Stimulated activated CD8-positive, alpha-beta memory T cell treated with anti-CD3 and anti-CD28 coated beads, Interleukin-7, amount 100 ng/mL, for 1 hour (primary cell): Measurements from ENCODE around the gene ATP2B2.
A peak's percentile ranks its signal among the peaks of the same experiment; 100 is the strongest.

Experiments used
- DNase-seq, 2 donors: peaks; one replicate each; pipeline ENCODE4 v3.0.0-alpha.2; 2020; ENCODE audit warnings: low read depth in 2 of 2

Gene ATP2B2

DNA sequence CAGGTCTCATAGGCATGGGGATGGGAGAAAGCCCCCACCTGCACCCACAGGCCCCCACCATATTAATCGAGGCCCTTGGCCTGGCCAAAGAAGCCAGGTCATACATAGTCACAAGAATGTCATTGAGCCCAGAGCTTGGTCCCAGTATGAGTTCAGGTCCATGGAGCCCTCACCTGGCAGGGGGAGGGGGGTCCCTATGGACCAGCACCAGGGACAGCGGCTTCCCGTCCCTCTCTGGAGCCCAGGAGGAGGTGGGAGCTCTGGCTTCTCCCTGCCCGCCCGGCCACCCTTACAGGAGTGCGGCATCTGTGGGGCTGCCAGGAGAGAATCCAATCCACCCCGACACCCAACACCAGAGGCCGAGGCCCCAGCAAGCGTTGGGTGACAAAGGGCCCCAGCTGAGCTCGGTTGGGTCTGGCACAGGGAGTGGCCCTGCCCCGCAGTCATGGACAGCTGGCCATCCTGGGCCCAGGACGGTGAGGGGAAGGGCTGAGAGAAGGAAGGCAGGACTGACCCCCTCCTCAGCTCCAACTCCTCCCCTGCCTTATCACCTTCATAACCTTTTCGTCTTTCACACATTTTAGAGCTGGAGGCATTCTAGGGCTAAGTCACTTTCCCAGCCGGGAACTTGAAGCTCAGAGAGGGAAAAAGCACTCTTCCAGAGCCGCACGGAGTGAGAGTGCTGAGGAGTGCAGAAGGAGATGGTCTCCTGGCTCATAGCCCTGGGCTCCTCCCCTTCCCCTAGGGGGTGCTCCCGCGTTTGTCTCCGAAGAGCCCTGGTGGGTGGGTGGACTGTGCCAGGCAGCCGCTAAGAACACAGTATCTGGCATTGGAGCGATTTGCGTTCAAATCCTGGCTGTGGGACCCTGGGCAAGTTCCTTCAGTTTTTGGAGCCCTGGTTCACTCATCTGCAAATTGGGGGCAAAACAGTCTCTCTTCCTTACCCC is 54.6 kb downstream of the ATP2B2 start:
- no peak for DNase-seq

DNA sequence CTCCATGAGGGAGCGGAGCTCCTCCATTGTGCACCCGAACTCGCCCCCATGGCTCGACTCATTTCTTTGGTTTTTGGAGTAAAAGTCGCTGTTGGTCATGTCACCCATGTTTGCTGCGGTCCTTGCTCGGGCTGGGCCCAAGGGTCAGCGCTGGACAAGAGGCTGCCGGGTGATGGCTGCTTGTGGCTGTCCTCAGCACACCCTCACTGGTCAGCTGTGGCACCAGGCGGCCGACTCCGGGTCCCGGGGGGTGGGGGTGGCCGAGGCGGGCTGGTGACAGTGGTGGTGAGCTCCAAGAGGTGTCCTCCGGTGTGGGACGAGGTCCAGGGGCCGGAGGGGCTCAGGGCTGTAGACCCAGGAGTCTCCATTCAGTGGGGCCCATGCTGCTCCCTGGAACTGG is 56.0 kb downstream of the ATP2B2 start:
- DNase-seq, result no peak

DNA sequence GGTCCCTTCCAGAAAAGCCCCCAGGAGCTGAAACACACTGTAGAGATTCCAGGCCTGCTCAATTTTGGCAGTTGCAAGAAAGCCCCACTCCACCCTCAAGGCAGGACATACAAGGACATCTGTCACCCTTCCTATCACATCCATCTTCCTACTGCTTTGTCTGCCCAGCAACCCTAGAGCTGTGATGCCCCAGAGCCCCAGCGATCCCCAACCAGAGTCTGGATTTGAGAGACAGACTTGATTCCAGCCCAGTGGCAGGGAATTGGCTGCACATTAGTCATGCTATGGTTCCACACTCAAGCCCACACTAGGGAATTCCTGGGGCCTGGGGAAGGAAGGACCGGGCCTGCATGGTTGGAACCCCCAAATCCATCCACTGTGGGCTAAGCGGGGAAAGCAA is 56.8 kb downstream of the ATP2B2 start:
- no peak for DNase-seq

DNA sequence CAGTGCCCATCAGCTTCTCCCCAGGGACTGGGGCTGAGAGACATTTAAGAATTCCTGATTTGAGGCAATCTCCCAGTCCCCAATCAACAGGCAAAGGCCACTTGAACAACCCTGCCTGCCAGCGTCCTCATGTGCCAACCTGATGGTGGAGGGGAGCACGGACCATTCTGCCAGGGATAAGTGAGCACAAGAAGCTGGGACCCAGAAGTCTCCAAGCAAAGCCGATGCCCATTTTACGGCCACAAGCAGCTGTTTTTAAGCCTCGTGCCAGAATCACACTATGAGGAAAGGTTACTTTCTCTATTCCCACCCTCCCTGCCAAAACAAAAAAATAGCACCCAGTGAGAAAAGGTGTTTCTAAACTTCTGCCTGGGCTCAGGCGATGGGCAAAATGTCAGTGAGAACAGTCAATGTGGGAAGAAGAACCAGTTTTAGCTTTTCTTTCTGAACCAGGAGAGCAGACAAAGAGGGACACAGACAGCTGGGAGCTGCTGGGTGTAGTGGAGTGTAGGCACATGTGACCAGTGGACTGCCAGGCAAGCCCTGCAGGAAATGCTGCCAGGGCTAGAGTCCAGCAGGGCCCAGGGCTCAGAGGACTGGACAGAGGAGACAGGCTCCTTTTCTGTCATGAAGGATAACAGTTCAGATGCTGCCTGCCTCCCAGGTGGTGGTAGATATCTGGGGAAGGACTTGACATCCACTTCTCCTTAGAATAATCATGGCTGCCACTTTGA is 57.7 kb downstream of the ATP2B2 start:
- DNase-seq, result no peak

DNA sequence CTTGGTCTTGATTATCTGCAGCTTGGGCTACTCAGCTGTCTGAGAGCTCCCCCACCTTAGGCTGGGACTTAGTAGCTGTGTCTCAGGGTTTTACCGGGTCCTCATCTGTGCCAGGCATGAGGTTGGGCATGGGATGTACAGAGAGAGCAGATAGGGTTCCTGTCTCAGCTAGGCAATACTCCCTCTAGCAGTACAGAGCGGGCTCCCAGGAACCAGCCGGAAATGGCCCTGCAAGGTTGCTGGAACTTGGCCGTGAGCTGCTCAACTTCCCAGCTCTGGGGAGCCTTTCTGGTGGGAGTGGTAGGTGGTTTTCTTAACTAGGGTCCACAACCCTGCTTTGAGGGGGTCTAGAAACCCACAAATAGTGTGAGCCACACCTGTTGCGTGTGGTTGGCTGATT is 58.3 kb downstream of the ATP2B2 start:
- no peak for DNase-seq

DNA sequence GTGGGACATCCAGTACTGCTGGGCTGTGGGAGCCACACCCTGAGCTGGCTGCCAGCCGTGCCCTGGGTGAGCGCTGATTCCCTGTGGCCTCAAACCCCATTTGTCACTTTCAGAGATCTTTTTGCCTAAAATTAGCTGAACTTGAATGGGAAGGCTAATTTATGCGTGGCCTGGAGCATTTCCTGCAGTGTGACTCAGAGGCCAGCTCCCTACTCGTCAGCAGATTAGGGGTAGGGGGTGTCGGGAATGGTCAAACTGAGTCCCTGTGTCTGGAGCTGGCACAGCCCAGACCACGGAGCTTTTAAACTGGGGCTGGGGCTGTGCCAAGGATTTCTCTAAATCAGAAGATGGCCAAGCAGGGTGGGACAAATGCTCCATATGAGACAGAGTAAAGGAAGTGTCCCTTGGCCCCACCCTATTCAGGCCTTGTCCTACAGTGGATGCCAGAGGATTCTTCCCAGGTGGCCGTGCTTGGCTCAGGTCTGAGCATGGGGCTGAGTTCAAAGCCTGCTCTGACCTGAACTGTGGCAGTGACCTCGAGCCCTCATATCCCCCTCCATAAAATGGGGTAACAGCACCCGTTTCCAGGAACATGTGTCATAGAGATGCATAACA is 59.7 kb downstream of the ATP2B2 start:
- no peak for DNase-seq

DNA sequence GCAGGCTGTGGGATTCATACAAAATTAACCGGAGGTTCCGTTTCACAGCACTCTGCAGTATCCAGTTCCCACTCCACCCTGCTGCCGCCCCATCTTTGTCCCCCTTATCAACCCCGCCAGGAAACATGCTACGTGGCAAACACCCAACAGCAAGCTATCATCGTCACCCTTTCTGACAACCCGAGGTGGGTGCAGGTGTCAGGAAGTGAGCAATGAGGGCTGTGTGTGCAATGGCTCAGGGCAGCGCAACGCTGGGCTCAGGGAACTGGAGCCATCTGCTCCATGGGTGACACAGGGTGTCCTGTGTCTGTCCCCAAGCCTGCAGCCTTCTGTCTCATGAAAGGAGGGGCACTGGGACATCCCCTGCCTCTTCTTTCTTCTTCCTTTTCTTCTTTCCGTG is 60.9 kb downstream of the ATP2B2 start:
- no peak for DNase-seq

DNA sequence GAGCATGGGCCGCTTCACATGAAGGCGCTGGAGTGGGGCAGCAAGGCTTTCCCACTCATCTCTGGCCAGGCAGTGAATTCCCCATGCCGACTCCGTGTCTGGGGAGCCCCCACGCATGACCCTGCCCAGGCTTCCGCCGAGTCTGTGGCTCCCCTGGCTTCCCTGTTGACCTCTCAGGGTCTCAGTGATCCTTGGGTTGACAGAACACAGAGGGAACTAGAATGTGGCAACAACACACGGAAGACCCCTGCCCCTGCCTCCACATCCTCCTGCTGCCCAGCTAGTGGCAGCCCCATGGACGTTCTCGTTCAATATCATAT is 61.3 kb downstream of the ATP2B2 start:
- no peak for DNase-seq

DNA sequence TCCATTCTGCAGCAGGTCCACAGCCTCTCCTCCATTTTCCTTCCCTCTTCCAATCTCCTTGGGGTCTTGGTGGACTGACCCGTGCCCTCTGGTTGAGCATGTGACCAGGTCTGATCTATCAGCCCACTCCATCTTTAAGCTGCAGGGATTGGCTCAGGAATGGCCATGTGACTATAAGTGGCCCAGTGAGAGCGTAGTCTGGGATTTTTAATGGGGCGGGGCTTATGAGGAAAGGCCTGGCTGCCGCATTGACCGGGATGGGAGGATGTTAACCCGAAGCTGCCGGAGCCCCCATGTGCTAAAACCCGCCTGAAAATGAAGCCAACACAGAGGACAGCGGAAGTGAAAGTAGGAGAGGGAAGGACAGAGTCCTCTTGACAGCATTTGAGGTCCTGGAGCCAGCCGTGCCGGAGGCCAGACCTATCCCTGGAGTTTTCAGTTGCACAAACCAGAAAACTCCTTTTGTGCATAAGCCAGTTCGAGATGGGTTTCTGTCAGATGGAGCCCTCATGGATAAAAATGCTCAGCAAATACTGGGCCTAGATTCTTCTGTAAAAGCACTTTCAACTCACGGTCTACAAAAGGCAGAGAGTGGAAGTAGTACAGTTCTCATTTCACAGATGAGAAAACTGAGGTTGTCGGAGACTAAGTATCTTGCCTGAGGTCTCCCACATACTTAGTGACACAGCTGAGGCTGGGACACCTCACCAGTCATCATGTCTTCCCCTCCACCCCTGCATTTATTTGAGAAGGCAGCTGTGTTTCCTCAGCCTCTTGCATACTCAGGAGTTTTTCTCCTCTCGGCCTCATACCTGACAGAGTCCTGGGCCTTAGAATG is 61.9 kb downstream of the ATP2B2 start:
- no peak for DNase-seq

DNA sequence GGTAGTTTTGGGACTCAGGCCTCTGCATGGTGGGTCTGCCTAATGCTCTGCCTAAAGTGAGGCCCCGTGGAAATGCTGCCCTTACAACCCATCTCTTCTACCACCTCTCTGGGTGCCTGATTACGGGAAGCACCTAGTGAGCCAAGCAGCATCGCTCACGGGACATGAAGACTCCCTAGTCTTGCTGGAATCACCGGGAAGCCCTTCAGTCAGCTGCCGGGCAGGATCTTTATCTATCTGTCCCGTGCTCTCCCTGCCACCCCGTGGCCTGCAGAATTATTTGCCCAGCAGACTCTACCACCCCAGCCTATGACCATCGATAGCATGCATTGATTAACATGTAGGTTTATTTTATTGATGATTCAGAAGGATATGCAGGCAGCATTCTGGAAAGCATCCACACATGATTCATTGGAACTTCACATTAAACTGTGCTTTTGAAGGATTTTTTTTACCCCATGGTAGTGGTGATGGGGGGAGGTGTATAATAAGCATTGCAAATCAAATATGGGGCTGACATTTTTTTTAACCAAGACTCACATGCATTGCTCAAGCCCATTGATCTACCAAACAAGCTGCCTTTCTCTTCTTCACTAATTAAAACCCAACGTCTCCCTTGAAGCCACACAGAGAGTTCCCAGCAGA is 63.1 kb downstream of the ATP2B2 start:
- no peak for DNase-seq

DNA sequence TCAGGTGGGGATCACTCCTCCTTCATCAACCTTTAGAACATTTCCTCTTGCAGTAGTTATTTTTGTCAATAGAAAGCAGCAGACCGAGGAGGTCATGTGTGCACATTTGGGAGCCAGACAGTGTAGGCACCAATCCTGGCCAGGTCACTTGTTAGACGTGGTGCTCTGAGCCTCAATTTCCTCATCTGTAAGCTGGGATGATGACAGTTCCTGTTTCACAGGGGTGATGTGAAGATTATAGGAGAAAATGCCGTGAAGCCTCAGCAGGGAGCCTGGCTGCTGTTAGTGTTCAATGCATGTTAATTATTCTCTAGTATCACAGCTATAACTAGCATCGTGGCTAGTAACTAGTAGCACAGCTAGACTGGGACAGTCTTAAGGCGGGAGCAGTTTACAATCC is 64.7 kb downstream of the ATP2B2 start:
- DNase-seq, result no peak

DNA sequence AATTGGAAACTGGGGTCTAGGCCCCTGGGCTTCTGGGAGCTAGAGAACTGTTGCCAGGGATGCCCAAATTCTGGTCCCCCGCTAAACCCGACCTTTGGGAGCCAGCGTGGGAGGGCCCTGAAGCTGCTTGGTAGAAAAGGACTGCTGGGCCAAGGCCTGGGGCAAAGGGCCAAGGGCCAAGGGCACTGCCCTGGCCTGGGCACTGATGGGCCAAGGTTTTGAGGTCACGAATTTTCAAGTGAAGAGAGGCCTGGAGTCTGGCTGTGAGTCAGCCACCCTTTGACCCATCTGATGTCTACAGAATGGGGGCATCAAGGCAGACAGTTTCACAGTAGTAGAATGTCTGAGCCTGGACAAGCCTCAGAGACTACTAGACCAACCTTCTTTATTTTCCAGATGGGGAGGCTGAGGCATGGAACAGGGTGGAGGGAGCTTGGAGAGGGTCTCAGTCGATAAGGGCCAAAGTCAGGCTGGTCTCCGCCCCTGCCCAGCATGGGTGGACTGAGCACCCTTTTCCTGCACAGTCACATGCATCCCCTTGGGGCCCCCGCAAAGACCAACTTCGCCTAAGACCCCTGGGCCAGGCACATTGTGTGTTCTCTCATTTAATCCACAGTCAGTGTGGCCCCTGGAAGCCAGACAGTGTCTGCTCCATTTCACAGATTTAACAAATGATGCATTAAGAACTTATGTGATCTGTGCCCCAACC is 66.3 kb downstream of the ATP2B2 start:
- no peak for DNase-seq

DNA sequence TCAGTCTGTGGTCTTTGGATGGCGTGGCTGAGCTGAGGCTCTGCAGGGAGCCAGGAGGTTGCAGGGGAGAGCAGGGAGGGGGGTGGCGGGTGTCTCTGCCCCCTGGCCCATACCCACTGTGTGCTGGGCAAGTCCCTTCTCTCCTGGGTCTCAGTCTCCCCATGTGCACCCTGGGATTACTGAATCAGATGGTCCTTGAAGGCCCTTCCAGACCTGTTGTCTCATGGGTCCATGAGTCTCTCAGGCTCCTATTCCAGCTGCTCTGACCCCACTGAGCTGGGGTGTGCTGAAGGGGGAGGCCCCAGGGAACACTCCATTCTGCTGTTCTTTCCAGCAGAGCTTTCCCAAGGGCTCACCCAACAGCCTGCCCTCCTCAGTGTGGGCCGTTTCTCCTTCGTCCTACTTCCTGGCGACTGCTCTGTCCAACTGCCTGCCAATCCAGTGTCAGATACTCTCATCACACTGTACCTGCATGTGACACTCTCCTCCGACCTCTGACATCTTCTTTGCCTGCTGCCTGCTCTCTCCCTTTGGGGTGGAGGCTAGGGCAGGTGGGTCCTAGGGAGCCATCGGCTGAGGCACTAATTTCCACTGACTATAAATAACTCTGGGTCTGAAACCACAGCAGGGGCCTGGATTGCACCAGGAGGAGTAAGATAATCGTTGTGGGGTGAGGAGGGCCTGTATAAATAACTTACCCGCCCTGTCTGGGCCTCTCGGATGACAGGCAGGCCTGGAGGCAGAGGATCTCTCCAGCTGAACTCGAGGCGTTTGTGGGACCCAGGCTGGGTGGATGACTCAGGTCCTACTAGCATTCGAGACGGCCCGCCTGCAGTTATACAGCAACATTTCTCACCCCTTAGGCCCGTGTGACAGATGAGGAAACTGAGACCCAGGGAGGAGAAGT is 67.1 kb downstream of the ATP2B2 start:
- no peak for DNase-seq

DNA sequence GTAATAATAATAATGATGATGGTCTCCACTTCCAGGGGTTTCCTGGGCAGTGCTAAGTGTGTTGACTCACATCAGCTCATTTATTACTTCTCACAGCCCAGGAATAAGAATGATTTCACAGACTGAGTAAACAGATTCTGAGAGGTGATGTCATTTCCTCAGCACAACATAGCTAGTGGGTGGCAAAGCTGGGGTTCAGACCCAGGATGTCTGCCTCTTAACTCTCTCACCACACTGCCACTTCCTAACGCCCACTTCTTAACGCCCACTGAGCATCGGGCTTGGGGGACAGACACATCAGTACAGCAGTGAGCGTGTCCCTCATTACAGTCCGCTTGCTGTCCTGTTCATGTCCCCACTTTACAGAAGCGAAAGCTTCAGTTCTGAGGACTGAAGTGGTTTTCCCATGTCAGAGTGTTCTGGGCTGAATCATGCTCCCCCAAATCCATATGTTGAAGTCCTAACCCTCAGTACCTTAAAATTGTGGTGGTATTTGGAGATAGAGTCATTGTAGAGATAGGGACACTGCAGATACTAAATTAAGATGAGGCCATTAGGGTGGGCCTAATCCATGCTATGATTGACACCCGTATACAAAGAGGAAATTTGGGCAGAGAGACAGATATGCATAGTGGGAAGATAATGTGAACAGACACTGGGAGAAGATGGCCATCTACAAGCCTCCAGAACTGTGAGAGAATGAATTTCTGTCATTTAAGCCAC is 68.0 kb downstream of the ATP2B2 start:
- DNase-seq, result peak; percentile 9 to 15

DNA sequence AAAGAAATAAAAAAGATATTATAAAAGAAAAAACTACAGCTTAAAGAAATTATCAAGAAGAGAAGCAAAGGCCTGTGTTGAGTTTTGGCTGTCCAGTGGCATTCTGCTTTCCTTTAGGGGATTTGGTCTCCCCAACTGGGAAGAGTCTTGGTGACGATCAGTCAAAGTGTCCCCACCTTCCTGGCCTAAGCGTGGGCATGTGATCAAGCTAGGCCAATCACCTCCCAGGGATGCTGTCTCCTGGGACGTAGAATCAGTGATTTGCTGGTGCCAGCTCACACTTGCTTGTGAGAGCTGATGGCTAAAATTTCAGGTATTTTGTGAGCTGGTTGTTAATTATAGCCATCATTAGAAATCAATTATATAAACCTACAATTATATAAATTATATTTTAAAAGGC is 69.5 kb downstream of the ATP2B2 start:
- DNase-seq, result no peak

DNA sequence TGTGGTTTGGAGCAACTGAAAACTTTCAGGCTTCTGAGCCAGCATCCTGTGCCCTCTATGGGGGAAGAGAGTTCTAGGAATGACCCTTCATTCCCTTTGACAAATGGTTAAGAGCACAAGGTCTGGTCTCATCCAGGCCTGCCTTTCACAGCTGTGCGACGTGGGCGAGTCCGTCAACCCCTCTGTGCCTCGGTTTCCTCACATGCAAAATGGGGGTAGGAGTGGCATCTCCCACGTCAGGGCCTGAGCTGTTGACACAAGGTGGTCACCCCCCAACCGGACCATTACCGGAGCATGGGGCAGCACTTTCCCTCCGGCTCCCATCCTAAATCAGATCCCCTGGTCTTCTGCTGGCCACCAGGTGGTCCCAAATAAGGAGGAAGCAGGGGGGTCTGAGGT is 70.4 kb downstream of the ATP2B2 start:
- no peak for DNase-seq

DNA sequence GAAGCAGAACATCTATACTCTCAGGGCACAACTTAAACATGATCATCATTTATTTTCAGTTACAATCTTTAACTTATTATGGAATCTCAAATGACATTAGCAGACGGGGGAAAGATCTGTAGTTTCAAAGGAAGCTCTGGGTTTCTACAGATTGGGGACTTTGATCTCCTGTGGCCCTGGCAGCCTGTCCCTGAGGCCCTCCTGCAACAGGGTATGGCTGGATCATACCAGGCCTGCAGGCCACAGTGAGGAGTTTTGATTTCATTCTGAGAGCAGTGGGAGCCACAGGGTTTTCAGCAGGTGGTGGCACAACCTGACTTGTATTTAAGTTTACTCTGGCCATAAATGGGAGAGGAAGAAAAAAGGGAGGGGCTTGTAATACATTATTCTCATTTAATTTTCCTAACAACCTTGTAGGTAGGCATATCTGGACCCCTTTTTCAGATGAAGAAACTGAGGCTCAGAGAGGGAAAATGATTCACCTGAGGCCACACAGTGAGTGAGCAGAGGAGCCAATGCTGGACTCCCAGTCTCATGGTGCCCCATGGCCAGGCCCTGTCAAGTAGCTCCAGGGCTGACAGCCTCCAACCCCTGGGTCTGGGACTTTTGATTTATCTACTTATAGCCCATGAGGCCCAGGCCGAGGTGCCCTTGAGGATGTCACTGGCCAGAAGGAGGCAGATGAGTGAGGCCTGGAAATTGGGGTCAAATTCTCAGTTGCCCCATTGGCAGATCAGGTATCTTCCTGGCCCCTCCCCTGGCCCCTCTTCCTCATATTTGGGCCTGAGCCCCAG is 71.0 kb downstream of the ATP2B2 start:
- DNase-seq, result no peak

DNA sequence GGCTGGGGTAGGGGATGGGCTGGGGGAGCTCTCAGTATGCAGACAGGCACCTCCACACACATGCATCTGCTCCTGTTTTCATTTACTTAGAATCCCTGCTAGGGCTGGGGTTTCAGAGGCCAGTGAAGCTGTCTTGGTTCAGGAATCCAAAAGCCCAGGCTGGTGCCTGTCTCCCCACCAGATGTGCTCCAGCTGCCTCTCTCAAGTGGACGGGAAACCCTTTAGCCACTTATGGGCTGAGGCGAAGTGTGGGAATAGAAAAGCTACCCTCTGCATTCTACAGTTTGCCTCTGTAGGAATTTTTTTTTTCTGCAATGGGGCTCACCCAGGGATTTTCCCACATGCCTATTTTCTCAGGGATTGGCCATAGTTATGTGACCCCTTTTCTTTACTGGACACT is 72.5 kb downstream of the ATP2B2 start:
- no peak for DNase-seq
